Measurements from ENCODE around the gene PPP6R2. TPM values are rescaled to one million over a fixed set of nuclear protein-coding genes. Genes with fewer than 3 reads are reported as not detected.

Gene PPP6R2
- total RNA-seq, 4 donors from 2014 or later, result 32.0 to 56.3 (median 50.9) TPM

DNA sequence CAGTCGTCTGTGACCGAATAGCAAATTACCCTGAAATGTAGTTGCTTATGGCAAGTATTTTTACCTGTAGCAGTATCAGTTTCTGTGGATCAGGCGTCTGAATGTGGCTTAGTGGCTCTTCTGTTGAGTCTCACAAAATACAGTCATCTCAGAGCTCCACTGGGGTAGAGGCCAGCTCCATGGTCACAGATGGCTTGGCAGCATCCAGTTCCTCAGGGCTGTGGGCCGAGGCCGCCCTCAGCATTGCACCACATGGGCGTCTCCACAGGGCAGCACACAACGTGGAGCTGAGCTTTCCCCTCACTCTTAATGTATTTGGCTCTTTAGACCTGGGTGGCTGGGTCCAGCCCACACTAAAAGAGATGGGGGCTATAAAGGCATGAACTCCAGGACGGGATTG lies 73.9 kb downstream of the PPP6R2 start:
- no peak overlapping the region for H3K4me3 ChIP-seq (ENCODE audit: low read depth, poor library complexity, severe bottlenecking)
- DNase-seq (ENCODE audit: low spot score in 2 of 2), result no peak
- TF ChIP-seq, protein P1, sequence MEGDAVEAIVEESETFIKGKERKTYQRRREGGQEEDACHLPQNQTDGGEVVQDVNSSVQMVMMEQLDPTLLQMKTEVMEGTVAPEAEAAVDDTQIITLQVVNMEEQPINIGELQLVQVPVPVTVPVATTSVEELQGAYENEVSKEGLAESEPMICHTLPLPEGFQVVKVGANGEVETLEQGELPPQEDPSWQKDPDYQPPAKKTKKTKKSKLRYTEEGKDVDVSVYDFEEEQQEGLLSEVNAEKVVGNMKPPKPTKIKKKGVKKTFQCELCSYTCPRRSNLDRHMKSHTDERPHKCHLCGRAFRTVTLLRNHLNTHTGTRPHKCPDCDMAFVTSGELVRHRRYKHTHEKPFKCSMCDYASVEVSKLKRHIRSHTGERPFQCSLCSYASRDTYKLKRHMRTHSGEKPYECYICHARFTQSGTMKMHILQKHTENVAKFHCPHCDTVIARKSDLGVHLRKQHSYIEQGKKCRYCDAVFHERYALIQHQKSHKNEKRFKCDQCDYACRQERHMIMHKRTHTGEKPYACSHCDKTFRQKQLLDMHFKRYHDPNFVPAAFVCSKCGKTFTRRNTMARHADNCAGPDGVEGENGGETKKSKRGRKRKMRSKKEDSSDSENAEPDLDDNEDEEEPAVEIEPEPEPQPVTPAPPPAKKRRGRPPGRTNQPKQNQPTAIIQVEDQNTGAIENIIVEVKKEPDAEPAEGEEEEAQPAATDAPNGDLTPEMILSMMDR (IDR thresholded peaks at IDR 0.05), result no peak
- TF ChIP-seq POLR2A (IDR thresholded peaks at IDR 0.05), result no peak
- WGBS, 2 donors, result 82 to 96% methylated on average over 6 to 8 of the region's 8 CpGs
- intact Hi-C loops (cut with DNase I; ENCODE audit: low total_unique reads), result no loop called here

DNA sequence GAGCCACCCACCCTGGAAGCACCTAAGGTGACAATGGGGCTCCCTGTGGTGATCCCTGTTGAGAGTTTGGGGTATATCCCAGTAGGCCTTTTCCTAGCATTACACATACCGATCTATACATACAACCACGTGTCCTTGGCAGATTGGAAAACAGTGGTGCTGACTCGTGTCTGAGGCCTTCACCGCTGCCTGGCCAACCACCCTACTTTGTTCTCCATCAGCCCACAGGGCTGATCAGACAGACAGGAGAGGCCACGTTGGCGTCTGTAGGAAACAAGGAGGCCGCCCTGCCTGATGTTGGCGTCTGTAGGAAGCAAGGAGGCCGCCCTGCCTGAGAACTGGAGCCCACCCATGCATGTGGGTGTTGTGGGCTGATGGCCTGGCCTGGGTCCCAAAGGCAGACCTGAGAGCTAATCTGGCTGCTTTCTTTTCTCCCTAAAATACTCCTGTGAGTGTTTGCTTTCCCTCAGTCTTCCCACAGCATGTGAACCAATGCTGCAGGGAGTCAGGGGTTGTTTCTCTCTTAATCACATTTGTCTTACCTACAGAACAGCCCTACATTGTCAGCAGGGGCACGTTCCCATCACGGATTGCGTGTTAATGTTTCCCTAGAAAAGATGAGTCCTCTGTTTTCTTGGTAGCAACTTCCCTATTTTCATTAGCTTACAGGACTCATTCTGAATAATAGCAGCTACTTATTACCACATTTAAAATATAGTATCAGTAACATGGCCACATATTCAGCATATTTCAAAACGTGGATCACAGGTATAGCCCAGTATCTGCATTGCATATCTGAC lies 74.5 kb downstream of the PPP6R2 start:
- 89 to 91% methylated on average over 13 of the region's 13 CpGs for WGBS, 2 donors

DNA sequence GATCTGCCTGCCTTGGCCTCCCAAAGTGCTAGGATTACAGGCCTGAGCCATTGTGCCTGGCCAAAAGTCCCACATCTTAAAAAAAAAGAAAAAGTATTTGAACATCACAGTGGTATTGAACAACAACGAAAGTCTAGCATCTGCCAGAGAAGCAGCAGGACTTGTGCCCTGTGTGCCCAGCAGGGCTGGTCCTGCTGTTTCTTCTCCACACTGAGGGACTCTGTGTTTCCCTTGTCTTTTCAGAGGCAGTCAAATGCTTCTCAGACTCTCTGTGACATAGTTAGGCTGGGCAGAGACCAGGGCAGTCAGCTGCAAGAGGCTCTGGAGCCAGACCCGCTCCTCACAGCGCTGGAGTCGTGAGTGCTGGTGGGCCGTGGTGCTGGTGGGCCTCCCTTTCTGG lies 75.5 kb downstream of the PPP6R2 start:
- DNase-seq (ENCODE audit: low spot score in 2 of 2), result no peak
- 92 to 94% methylated on average over 3 to 5 of the region's 5 CpGs for WGBS, 2 donors
- intact Hi-C loops (cut with DNase I; ENCODE audit: low total_unique reads), result no loop called here
- TF ChIP-seq, protein P1 (IDR thresholded peaks at IDR 0.05), result no peak
- no peak for TF ChIP-seq POLR2A (IDR thresholded peaks at IDR 0.05)
- no peak overlapping the region for H3K4me3 ChIP-seq (ENCODE audit: low read depth, poor library complexity, severe bottlenecking)

More for the DNA sequence above, 74.5 kb downstream of the PPP6R2 start:
- intact Hi-C loops (cut with DNase I; ENCODE audit: low total_unique reads), result no loop called here
- no peak overlapping the region for H3K4me3 ChIP-seq (ENCODE audit: low read depth, poor library complexity, severe bottlenecking)
- DNase-seq (ENCODE audit: low spot score in 2 of 2), result no peak
- TF ChIP-seq, protein P1 (IDR thresholded peaks at IDR 0.05), result no peak
- TF ChIP-seq POLR2A (IDR thresholded peaks at IDR 0.05), result no peak

DNA sequence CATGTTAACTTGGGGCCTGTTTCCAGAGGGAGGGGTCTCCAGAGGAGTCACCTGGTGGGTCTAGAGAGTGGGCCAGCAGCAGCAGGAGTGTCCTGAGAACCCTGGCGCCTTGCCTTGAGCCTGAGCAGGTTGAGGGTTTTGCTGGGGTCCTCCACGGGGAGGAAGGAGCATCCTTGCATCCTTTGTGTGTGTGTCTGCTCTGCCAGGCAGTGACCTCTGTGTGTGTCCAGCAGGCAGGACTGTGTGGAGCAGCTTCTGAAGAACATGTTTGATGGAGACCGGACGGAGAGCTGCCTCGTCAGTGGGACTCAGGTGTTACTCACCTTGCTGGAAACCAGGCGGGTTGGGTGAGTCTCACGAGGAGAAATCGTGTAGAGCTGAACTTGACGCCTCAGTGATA lies 76.0 kb downstream of the PPP6R2 start:
- intact Hi-C loops (cut with DNase I; ENCODE audit: low total_unique reads), result no loop called here
- 90 to 95% methylated on average over 9 of the region's 9 CpGs for WGBS, 2 donors
- TF ChIP-seq, protein P1 (IDR thresholded peaks at IDR 0.05), result no peak
- no peak for TF ChIP-seq POLR2A (IDR thresholded peaks at IDR 0.05)
- no peak for DNase-seq (ENCODE audit: low spot score in 2 of 2)
- H3K4me3 ChIP-seq (ENCODE audit: low read depth, poor library complexity, severe bottlenecking), result no peak overlapping the region

DNA sequence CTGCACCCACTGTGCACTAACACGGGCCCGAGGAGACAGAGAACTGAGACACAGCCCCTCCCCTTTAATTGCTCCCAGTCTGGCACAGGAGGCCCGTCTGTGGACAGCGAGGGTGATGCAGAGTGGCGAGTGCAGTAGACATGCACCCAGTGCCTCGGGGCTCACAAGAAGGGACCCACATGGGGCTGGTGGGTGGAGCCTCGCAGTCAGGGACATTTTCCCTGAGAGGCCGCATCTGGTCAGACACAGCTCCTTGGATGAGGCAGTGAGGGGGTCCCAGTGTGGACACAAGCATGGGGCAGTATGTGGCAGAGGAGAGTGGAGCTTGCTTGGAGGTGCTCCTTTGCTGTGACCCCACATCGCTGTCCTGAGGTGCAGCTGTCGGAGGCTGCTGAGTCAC lies 76.9 kb downstream of the PPP6R2 start:
- intact Hi-C loops (cut with DNase I; ENCODE audit: low total_unique reads), result no loop called here
- no peak for DNase-seq (ENCODE audit: low spot score in 2 of 2)
- H3K4me3 ChIP-seq (ENCODE audit: low read depth, poor library complexity, severe bottlenecking), result no peak overlapping the region
- WGBS, 2 donors, result 81 to 86% methylated on average over 10 of the region's 10 CpGs
- no peak for TF ChIP-seq POLR2A (IDR thresholded peaks at IDR 0.05)
- TF ChIP-seq, protein P1 (IDR thresholded peaks at IDR 0.05), result no peak

DNA sequence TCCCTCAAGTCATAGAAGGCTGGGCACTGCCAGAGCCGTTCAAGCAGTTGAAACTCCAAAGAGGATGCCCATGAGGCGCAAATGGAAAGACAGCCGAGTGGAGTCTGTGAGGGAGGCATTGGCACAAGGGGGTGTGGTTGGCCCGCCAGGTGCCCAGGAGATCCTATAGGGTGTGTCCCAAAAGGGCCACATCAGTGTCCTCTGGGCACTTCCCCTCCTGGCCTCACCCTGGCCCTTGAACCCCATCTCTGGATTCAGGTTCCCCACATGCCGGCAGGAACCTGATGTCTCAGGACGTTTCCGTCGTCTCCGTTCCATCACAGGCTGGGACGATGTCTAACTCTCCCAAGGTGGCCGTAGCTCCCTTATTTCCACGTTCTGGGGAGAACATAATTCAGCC lies 77.5 kb downstream of the PPP6R2 start:
- WGBS, 2 donors, result 88 to 92% methylated on average over 12 of the region's 12 CpGs
- H3K4me3 ChIP-seq (ENCODE audit: low read depth, poor library complexity, severe bottlenecking), result no peak overlapping the region
- intact Hi-C loops (cut with DNase I; ENCODE audit: low total_unique reads), result no loop called here
- DNase-seq (ENCODE audit: low spot score in 2 of 2), result no peak
- no peak for TF ChIP-seq POLR2A (IDR thresholded peaks at IDR 0.05)
- TF ChIP-seq, protein P1 (IDR thresholded peaks at IDR 0.05), result no peak
